ENCODE data around the gene TOLLIP. TPM values are rescaled to one million over a fixed set of nuclear protein-coding genes. Genes with fewer than 3 reads are reported as not detected.
A peak's percentile ranks its signal among the peaks of the same experiment; 100 is the strongest.

The TOLLIP gene
- total and polyA plus RNA-seq, 12 donors, result 19.0 to 53.6 (median 42.6) TPM

DNA sequence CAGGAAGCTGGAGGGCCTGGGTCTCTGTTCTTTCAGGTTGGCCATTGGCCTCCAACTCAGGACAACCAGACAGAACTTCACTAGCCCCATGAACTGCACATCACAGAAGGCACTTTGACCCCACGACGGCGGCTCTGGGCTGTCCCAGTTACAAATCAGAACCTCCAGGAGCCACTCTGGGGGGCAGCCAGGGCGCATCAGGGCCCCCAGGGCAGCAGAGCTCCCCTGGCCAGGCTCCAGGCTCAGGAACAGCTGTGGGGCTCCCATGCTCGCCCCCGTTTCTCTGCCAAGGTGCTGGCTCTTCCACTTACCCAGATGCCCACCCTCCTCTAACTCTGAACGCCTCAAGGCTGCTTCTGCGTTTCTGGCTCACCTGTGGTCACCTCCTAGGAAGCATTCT, 25.5 kb downstream of the TOLLIP start:
- 93% methylated on average over 8 of the region's 8 CpGs for WGBS, 2 donors
- no peak for DNase-seq
- TF ChIP-seq, protein P1, sequence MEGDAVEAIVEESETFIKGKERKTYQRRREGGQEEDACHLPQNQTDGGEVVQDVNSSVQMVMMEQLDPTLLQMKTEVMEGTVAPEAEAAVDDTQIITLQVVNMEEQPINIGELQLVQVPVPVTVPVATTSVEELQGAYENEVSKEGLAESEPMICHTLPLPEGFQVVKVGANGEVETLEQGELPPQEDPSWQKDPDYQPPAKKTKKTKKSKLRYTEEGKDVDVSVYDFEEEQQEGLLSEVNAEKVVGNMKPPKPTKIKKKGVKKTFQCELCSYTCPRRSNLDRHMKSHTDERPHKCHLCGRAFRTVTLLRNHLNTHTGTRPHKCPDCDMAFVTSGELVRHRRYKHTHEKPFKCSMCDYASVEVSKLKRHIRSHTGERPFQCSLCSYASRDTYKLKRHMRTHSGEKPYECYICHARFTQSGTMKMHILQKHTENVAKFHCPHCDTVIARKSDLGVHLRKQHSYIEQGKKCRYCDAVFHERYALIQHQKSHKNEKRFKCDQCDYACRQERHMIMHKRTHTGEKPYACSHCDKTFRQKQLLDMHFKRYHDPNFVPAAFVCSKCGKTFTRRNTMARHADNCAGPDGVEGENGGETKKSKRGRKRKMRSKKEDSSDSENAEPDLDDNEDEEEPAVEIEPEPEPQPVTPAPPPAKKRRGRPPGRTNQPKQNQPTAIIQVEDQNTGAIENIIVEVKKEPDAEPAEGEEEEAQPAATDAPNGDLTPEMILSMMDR (IDR thresholded peaks at IDR 0.05), result no peak
- intact Hi-C loops (cut with DNase I), result no loop called here
- Histone ChIP-seq H3K27ac (no peak overlapping the region), H3K4me3 (no peak overlapping the region), H3K36me3 (peaks cover 0 to 93% (median 13%) of the 10 kb centered on the region in 9 donors), H3K9me3 (no peaks in the 10 kb centered on the region), H3K4me1 (peaks cover 0 to 18% (median 7%) of the 10 kb centered on the region in 9 donors), H3K27me3 (no peaks in the 10 kb centered on the region)
- no peak for ATAC-seq

DNA sequence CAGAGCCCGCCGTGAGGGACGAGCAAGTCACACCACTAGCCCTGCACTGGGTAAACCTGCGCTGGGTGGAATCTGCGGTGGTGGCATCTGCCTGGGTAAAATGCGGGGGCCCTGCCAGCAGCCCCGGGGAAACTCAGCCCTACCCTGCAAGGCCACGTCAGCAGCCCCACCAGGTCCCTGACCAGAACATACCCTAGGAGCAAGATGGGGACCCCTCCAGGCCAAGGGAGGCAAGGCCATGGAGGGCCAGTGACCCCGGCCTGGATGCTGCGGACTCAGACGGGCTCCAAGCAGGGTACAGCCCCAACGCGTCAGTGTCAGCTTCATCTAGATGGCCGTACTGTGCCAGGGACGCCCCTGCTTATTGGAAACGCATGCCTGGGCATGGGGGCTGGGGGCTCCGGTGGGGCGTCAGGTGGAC, 26.3 kb downstream of the TOLLIP start:
- ATAC-seq (peak in 1 of 8 donors; percentile 12), DNase-seq (no peak)
- 94 to 95% methylated on average over 18 of the region's 18 CpGs for WGBS, 2 donors
- TF ChIP-seq, protein P1 (IDR thresholded peaks at IDR 0.05), result no peak
- H3K4me3 ChIP-seq, result no peak overlapping the region
- H3K27ac ChIP-seq, result no peak overlapping the region
- H3K9me3 ChIP-seq, result no peaks in the 10 kb centered on the region
- H3K27me3 ChIP-seq, result no peaks in the 10 kb centered on the region
- peaks cover 0 to 18% (median 7%) of the 10 kb centered on the region in 9 donors for H3K4me1 ChIP-seq
- intact Hi-C loops (cut with DNase I), result no loop called here
- peaks cover 0 to 92% (median 11%) of the 10 kb centered on the region in 9 donors for H3K36me3 ChIP-seq

DNA sequence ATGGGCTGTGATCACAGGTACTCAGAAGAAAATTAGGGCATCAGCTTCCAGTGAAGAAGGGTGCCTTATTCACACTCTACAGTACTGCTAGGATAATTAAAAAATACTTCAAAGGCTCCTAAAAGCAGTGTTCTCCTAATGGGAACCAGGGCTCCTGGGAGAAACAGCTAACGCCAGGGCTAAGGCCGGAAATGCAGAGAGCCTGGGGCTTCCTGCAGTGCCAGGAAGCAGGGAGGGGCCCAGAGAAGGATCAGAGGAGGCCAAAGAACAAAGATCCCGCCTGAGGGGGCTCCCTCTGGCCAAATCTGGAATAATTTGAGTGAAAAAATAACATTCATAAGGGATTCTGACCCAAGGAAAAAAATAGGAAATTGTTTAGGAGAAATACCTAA, 27.5 kb downstream of the TOLLIP start:
- DNase-seq (no peak), ATAC-seq (peak in 2 of 8 donors; percentile 63 to 66)
- Histone ChIP-seq H3K27ac (peak overlapping the region in 8 of 10 donors; percentile 7 to 65 (median 45)), H3K27me3 (no peaks in the 10 kb centered on the region), H3K4me1 (peaks cover 0 to 20% (median 7%) of the 10 kb centered on the region in 9 donors), H3K9me3 (no peaks in the 10 kb centered on the region), H3K4me3 (no peak overlapping the region), H3K36me3 (peaks cover 0 to 99% (median 11%) of the 10 kb centered on the region in 9 donors)
- WGBS, 2 donors, result 39 to 45% methylated on average over 3 of the region's 3 CpGs
- intact Hi-C loops (cut with DNase I), result no loop called here
- TF ChIP-seq, protein P1 (IDR thresholded peaks at IDR 0.05), result no peak

DNA sequence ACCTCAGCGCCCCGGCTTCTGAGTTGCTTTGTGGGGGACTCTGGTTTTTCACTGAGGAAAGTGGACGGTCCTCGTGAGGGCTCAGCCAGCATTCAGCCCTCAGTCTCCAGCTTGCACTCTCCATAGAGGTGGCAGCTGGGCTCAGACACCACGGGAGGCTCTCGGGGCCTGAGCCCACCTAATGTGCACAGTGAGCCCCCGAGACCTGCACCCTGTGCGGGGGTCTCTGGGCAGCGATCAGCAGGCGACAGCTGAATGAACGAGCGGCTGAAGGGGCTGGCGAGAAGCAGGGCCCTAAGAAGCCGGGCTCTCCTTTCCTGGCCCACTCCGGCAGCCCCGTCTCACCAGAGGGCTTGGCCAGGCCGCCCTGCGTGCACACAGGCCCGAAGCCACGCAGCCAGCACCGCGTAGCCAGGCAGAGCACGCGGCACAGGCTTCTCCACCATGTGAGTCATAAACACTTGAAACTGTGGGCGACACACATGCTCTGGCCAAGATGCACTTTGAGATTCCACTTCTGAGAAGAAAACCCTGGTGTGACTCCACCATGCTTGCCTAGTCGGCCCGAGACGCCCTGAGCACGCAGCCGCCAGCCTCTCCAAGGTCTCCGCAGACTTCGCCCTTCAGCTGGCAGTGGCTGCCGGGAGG, 28.0 kb downstream of the TOLLIP start:
- Histone ChIP-seq H3K4me3 (no peak overlapping the region), H3K36me3 (peaks cover 0 to 99% (median 11%) of the 10 kb centered on the region in 9 donors), H3K4me1 (peaks cover 0 to 26% (median 13%) of the 10 kb centered on the region in 9 donors), H3K9me3 (no peaks in the 10 kb centered on the region), H3K27me3 (no peaks in the 10 kb centered on the region), H3K27ac (peak overlapping the region in 8 of 10 donors; percentile 7 to 65 (median 45))
- DNase-seq, result no peak
- TF ChIP-seq, protein P1 (IDR thresholded peaks at IDR 0.05), result no peak
- intact Hi-C loops (cut with DNase I), result no loop called here
- ATAC-seq, result peak in 2 of 8 donors; percentile 10 to 18
- 89% methylated on average over 33 of the region's 33 CpGs for WGBS, 2 donors
